IMR-90 (cell line): Measurements from ENCODE around the gene GNAI3.

ENCODE experiments used
- CEBPB ChIP-seq: IDR thresholded peaks from 2 replicates; pipeline ENCODE4 v1.6.1; 2012; ENCODE audit warnings: low read depth, low read length, improper control_type of control experiment
- FOS ChIP-seq: fragments of 150-350 bp; IDR thresholded peaks from 2 replicates; pipeline ENCODE4 v1.6.1; 2016; ENCODE audit warnings: low read depth, low read length
- MAFK ChIP-seq: IDR thresholded peaks from 2 replicates; pipeline ENCODE4 v1.6.1; 2012; ENCODE audit warnings: low read depth, low read length, improper control_type of control experiment
- RAD21 ChIP-seq: IDR thresholded peaks from 2 replicates; pipeline ENCODE4 v1.6.1; 2012; ENCODE audit warnings: low read length, improper control_type of control experiment
- RCOR1 ChIP-seq: IDR thresholded peaks from 2 replicates; pipeline ENCODE4 v1.6.1; 2012; ENCODE audit warnings: mild to moderate bottlenecking, low read length, improper control_type of control experiment; ENCODE audit not compliant: insufficient replicate concordance
- USF2 ChIP-seq: fragments of 150-350 bp; IDR thresholded peaks from 2 replicates; pipeline ENCODE4 v1.6.1; 2017; ENCODE audit warnings: mild to moderate bottlenecking, antibody characterized with exemption, low read length, low read depth

- TF ChIP-seq MAFK: no peak
- no peak for TF ChIP-seq CEBPB
- no peak for TF ChIP-seq FOS
- TF ChIP-seq RCOR1: no peak
- TF ChIP-seq RAD21: no peak
- TF ChIP-seq USF2: no peak
Measured at GRCh38 chr1:109543988-109544735, 4.3 kb upstream of the GNAI3 start.
